WTC11 (cell line): ENCODE results near the gene COL19A1.

Experiments
- ELF4 ChIP-seq: sonication (generic); formaldehyde crosslinking; IDR thresholded peaks from 2 replicates; pipeline ENCODE4 v1.8.1; 2022; ENCODE audit warnings: low read depth, mild to moderate bottlenecking, moderate library complexity, missing genetic modification reagents
- MXD4 ChIP-seq: fragments of 250-450 bp; sonication (Bioruptor Pico); IDR thresholded peaks from 2 replicates; pipeline ENCODE4 v1.8.0; 2021; ENCODE audit warnings: mild to moderate bottlenecking, moderate library complexity, borderline replicate concordance
- NR3C1 ChIP-seq: sonication (generic); formaldehyde crosslinking; conservative IDR thresholded peaks from 2 replicates; pipeline ENCODE4 v1.8.1; 2023; ENCODE audit warnings: low read depth, mild to moderate bottlenecking, missing genetic modification reagents
- SMAD4 ChIP-seq: sonication (generic); formaldehyde crosslinking; IDR thresholded peaks from 2 replicates; pipeline ENCODE4 v1.8.0; 2022; ENCODE audit warnings: mild to moderate bottlenecking, missing genetic modification reagents

- no peak for TF ChIP-seq NR3C1 (CRISPR knock-in tag)
- TF ChIP-seq SMAD4 = no peak
- no peak for TF ChIP-seq ELF4 (CRISPR knock-in tag)
- TF ChIP-seq MXD4 (CRISPR knock-in tag) = no peak
These were observed 259.2 kb downstream of the COL19A1 start for GRCh38 chr6:70125602-70126001.
